Suprapubic skin (tissue), 4 donors: Measurements from ENCODE around the gene SLAIN2. TPM values are rescaled to one million over a fixed set of nuclear protein-coding genes. Genes with fewer than 3 reads are reported as not detected.

Source experiments
- DNase-seq, 2 donors: peaks; one replicate each; pipeline ENCODE4 v3.0.0-alpha.2; 2019; ENCODE audit warnings: low spot score in 2 of 2
- H3K27ac ChIP-seq: fragments of 200-600 bp; sonication (generic); one replicate; pipeline ENCODE4 v1.5.1; 2019
- H3K27me3 ChIP-seq: fragments of 200-600 bp; sonication (generic); one replicate; pipeline ENCODE4 v1.5.1; 2019
- H3K36me3 ChIP-seq: fragments of 200-600 bp; sonication (generic); one replicate; pipeline ENCODE4 v1.5.1; 2019
- H3K4me1 ChIP-seq: fragments of 200-600 bp; sonication (generic); one replicate; pipeline ENCODE4 v1.5.1; 2019
- H3K4me3 ChIP-seq: fragments of 200-600 bp; sonication (generic); one replicate; pipeline ENCODE4 v1.5.1; 2019; ENCODE audit warnings: mild to moderate bottlenecking
- H3K9me3 ChIP-seq: fragments of 200-600 bp; sonication (generic); one replicate; pipeline ENCODE4 v1.5.1; 2019
- CTCF ChIP-seq, 2 donors: fragments of 200-600 bp in 1 of 2; fragments of 450-650 bp in 1 of 2; sonication (generic) in 1 of 2; IDR thresholded peaks; one replicate each; pipeline ENCODE4 v1.5.1; 2016 to 2019; ENCODE audit warnings: antibody characterized with exemption in 2 of 2, mild to moderate bottlenecking in 1 of 2, moderate library complexity in 1 of 2
- EP300 ChIP-seq: sonication (generic); formaldehyde crosslinking; IDR thresholded peaks from one replicate; pipeline ENCODE4 v1.6.1; 2017; ENCODE audit warnings: antibody characterized with exemption
- POLR2A ChIP-seq, 2 donors: fragments of 450-650 bp; IDR thresholded peaks; one replicate each; pipeline ENCODE4 v1.6.1; 2017; ENCODE audit warnings: antibody characterized with exemption in 2 of 2, mild to moderate bottlenecking in 2 of 2, moderate library complexity in 2 of 2
- POLR2AphosphoS5 ChIP-seq, 3 donors: sonication (generic); formaldehyde crosslinking; IDR thresholded peaks; one replicate each; pipeline ENCODE4 v1.6.1; 2017; ENCODE audit warnings: antibody characterized with exemption in 3 of 3
- WGBS: methylation state at CpG from one replicate; pipeline ENCODE4 v1.1.5; 2018; 5-methylcytosine and 5-hydroxymethylcytosine counted together
- total RNA-seq, 4 donors: library from RNA; depleted of rRNA; stranded (reverse); fragments of >200 nt; gene quantifications; one replicate each; pipeline ENCODE4 v1.1.0, GENCODE V29; 2016

SLAIN2 gene
- total RNA-seq, 4 donors from 2014 or later = 84.7 to 167 (median 147) TPM

DNA sequence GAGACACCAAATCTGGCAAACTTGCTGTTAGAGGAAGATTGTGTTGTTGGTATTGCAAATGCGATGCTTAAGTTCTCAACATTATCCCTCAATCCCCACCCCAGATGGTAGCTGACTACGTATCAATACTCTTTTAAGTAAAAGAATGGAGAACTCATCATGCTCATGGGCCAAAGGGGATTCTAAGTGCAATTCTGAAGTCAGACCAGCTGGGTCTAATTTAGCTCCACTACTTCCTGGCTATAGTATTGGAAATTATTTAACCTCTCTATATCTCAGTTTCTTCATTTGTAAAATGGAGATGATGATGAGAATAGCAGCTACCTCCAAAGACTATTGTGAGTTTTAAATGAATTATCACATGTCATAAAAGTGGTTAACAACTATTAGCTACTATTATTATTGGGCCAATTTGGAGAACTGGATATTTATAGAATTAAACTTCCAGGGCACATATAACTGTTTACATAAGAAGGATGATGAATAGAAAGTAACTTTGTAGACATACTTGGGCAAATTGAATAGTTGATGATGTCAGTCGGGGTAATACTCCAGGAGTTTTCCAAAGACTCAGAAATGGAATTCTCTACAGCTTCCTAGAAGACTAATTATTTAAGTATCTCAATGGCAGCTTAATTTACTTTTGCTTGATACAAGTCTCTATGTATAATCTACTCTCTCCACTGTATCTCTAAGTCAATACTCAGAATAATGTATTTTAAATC, 5.0 kb upstream of the SLAIN2 start:
- no peak overlapping the region for H3K4me3 ChIP-seq
- peak overlapping the region; percentile 98 for H3K27ac ChIP-seq
- H3K4me1 ChIP-seq = peaks cover 45% of the 10 kb centered on the region
- no peak for TF ChIP-seq POLR2AphosphoS5 (IDR thresholded peaks at IDR 0.05)
- no peak for TF ChIP-seq EP300
- no peak for TF ChIP-seq POLR2A (IDR thresholded peaks at IDR 0.05)
- TF ChIP-seq CTCF (IDR thresholded peaks at IDR 0.05) = no peak
- DNase-seq = no peak
- no peaks in the 10 kb centered on the region for H3K36me3 ChIP-seq
- WGBS = 79% methylated on average over 3 of the region's 3 CpGs
- H3K9me3 ChIP-seq = no peaks in the 10 kb centered on the region
- no peaks in the 10 kb centered on the region for H3K27me3 ChIP-seq

- Histone ChIP-seq H3K4me3 (no peak overlapping the region), H3K27ac (peak overlapping the region; percentile 98), H3K4me1 (peaks cover 38% of the 10 kb centered on the region), H3K9me3 (no peaks in the 10 kb centered on the region), H3K27me3 (no peaks in the 10 kb centered on the region), H3K36me3 (no peaks in the 10 kb centered on the region)
- DNase-seq = no peak
- TF ChIP-seq POLR2A (IDR thresholded peaks at IDR 0.05) (no peak), EP300 (no peak), CTCF (IDR thresholded peaks at IDR 0.05) (no peak), POLR2AphosphoS5 (IDR thresholded peaks at IDR 0.05) (no peak)
Measured at GRCh38 chr4:48337731-48338130, 3.6 kb upstream of the SLAIN2 start.

DNA sequence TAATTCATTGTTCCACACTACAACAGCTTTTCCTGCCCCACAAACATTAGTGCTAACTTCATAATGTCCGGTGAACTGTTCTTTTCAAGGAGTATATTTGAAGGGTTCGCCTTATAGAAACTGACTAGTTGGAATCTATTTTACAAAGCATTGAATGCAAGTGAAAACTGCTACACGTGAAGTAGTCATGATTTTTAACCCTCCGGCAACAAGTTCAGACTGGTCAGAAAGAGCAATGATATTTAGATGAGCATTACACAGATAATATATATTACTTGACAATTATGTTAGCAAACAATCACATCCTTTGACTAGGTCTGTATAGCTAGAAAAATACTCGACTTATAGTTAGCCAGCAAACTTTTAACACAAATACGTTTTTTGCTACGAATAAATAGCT, 1.7 kb upstream of the SLAIN2 start:
- no peak for DNase-seq
- Histone ChIP-seq H3K4me1 (peaks cover 57% of the 10 kb centered on the region), H3K27me3 (no peaks in the 10 kb centered on the region), H3K4me3 (no peak overlapping the region), H3K9me3 (no peaks in the 10 kb centered on the region), H3K27ac (peak overlapping the region; percentile 98), H3K36me3 (no peaks in the 10 kb centered on the region)
- TF ChIP-seq POLR2A (IDR thresholded peaks at IDR 0.05) (no peak), POLR2AphosphoS5 (IDR thresholded peaks at IDR 0.05) (no peak), CTCF (IDR thresholded peaks at IDR 0.05) (no peak), EP300 (no peak)
- 64% methylated on average over 7 of the region's 7 CpGs for WGBS

GRCh38 chr4:48340276-48340964, 909 bp upstream of the SLAIN2 start:
- TF ChIP-seq POLR2AphosphoS5 (IDR thresholded peaks at IDR 0.05) = no peak
- WGBS = 5% methylated on average over 14 of the region's 14 CpGs
- DNase-seq = no peak

DNA sequence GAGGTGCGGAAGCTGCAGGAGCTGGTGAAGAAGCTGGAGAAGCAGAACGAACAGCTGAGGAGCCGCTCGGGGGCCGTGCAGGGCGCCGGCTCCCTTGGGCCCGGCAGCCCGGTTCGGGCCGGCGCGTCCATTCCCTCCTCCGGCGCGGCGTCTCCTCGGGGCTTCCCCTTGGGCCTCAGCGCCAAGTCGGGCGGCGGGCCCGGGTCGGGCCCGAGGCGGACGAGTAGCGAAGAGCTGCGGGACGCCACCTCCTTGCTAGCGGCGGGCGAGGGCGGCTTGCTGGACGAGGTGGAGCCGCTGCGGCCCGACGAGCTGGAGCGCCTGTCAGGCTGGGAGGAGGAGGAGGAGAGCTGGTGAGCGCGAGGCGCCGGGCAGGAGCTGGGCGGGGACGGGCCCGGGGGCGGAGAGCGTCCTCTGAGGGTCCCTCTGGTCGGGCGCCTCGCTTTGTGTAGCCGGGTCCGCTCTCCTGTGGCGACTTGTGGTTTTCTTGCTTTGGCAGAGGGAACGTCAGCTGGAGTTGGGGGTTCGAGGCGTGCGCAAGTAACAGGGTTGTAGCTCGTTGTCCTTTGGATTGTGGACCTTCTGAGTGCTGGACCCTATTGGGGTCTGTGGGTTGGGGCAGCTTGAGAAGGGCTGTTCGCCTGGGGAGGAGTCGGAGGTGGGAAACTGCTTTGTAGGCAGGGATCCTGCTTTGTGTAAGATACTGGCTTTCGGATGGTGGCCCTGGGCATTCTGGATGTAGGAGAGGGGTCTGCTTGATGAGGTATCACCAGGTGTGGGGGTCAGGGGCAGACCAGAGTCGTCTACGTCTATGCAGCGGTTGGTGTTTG, 662 bp downstream of the SLAIN2 start:
- DNase-seq = peak; percentile 82 to 87
- H3K4me3 ChIP-seq = peak overlapping the region; percentile 93
- H3K9me3 ChIP-seq = no peaks in the 10 kb centered on the region
- no peaks in the 10 kb centered on the region for H3K36me3 ChIP-seq
- TF ChIP-seq CTCF (IDR thresholded peaks at IDR 0.05) = no peak
- no peak for TF ChIP-seq POLR2A (IDR thresholded peaks at IDR 0.05)
- no peak for TF ChIP-seq EP300
- TF ChIP-seq POLR2AphosphoS5 (IDR thresholded peaks at IDR 0.05) = peak in 1 of 3 donors; percentile 41
- no peaks in the 10 kb centered on the region for H3K27me3 ChIP-seq
- peak overlapping the region; percentile 98 for H3K27ac ChIP-seq
- whole genome bisulfite sequencing = 0% methylated on average over 21 of the region's 66 CpGs
- H3K4me1 ChIP-seq = peaks cover 68% of the 10 kb centered on the region

More at GRCh38 chr4:48340276-48340964, 909 bp upstream of the SLAIN2 start:
- no peaks in the 10 kb centered on the region for H3K27me3 ChIP-seq
- peaks cover 64% of the 10 kb centered on the region for H3K4me1 ChIP-seq
- H3K27ac ChIP-seq = peak overlapping the region; percentile 98
- peak overlapping the region; percentile 93 for H3K4me3 ChIP-seq
- H3K9me3 ChIP-seq = no peaks in the 10 kb centered on the region
- no peaks in the 10 kb centered on the region for H3K36me3 ChIP-seq
